Stimulated activated CD4-positive, alpha-beta T cell treated with anti-CD3 and anti-CD28 coated beads, Interleukin-15, amount 100 ng/mL, for 1 hour (primary cell): ENCODE results near the gene PSEN1.

ENCODE experiments used
- DNase-seq, 2 donors: peaks; one replicate each; pipeline ENCODE4 v3.0.0-alpha.2; 2020; ENCODE audit warnings: low read depth in 1 of 2, low spot score in 1 of 2

Gene PSEN1

DNA sequence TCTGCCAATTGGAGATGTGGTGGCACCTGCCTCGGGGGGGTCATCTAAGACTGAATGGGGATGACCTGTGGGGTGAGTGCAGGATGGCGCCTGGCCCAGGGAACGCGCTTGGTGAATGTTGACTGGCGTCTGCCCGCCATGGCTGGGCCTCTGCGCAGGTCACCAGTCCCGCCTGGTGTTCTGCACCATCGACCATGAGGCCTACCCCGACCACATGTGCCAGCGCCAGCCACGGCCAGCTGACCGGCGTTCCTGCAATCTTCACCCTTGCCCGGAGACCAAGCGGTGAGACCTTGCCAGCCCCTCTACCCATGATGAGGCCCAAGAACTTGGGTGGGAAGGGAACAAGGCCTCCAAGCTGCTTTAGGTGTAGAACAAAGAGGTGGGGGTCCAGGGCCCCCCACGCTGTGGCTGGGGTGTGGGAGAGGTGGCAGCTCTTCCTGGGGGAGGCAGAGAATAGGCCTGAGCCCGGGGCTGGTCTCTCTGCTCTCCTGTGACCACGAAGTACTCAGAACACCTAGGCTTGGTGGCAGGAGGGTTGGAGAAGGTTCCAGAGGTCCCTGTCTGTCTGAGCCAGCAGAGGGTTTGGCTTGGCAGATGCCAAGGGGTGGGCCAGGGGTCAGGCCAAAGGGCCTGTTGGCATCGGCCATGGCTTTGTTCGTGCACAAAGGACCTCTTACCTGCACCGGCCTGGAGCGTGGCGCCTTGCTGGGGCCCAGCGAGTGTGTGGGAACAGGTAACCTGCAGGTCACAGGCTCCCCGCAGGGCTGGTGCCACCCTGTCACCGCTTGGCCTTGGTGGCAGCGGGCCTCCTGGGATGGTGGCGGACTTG, 116.4 kb downstream of the PSEN1 start:
- no peak for DNase-seq

DNA sequence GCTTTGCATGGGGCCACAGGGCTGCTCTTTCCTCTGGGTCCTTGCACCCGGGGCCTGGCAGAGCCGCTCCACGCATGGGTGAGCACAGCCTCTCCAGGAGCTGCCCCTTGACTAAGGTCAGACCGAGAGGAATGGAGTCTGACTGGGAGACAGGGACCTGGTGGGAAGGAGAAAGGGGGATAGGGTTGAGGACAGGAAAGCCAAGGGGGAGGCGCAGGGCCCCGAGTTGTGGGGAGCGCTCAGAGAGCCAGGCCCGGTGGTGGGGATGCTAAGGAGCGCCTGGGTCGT, 117.0 kb downstream of the PSEN1 start:
- no peak for DNase-seq

DNA sequence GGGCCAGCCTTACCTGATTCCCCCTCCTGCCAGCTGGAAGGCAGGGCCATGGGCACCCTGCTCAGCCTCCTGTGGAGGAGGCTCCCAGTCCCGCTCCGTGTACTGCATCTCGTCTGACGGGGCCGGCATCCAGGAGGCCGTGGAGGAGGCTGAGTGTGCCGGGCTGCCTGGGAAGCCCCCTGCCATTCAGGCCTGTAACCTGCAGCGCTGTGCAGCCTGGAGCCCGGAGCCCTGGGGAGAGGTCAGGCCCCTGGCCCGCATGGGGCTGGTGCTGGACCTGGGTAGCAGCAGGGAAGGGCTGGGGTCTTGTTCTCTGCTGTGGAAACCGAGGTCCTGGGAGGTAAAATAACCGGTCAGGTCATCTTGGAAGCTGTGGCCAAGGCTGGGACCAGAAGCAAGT, 117.4 kb downstream of the PSEN1 start:
- no peak for DNase-seq

DNA sequence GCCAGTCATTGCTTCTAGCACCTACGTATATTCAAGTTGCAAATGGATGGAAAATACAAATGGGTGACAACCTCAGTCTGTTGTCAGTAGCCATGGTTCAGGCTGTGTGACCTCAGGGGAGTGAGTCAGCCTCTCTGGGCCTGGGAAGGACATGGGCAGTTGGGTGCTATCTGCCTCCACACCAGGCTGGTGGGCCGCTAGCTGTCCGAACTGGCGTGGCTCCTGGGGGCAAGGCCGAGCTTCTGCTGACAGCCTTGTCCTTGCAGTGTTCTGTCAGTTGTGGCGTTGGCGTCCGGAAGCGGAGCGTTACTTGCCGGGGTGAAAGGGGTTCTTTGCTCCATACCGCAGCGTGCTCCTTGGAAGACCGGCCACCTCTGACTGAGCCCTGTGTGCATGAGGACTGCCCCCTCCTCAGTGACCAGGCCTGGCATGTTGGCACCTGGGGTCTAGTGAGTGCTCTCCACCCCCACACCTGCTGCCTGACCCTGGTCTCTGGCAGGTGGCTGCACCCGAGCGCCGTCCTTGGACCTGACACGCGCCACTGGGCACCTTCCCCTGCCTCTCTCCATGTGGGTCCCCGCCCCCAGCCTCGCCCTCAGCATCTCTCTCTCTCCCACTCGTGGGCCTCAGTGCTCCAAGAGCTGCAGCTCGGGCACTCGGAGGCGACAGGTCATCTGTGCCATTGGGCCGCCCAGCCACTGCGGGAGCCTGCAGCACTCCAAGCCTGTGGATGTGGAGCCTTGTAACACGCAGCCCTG, 118.1 kb downstream of the PSEN1 start:
- DNase-seq = no peak

DNA sequence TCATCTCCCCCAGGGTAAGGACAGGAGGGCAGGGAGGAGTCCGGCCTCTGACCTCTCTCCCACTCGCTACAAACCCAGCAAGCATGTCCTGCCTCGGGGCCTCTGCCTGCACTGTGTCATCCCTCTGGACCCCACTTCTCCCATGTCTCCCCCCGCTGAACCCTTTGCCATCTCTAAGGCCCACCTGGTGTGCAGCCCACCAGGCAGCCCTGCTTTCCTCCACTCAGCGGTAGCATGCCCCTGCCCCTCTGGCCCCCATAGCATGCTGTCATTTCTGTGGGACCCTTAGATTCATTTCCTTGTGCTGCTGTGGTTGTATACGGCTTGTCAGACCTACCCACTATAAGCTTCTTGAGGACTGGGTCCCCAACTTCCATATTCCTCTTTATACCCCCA, 118.7 kb downstream of the PSEN1 start:
- no peak for DNase-seq

DNA sequence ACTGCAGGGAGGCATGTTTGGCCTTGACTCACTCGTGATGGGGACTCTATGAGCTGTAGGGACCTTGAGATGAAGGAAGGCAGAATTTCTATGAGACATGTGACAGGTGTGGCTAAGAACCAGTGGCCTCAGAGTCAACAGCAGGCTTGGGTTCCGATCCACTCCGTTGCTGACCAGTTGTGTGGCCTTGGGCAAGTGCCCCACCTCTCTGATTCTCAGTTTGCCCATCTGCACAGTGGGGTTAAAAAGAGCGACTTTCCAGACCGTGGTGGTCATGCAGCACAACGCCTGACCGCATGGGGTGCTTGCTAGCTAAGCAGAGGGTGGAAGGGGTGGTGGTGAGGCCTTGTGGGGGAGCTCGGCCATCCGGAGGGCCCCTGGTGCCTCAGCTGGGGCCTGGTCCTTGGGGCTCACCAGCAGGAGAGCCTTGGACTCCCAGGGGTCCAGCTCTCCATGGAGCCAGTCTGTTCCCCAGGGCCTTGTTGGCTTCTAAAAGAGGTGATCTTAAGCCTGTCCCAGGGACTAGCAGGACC, 119.5 kb downstream of the PSEN1 start:
- DNase-seq = no peak

DNA sequence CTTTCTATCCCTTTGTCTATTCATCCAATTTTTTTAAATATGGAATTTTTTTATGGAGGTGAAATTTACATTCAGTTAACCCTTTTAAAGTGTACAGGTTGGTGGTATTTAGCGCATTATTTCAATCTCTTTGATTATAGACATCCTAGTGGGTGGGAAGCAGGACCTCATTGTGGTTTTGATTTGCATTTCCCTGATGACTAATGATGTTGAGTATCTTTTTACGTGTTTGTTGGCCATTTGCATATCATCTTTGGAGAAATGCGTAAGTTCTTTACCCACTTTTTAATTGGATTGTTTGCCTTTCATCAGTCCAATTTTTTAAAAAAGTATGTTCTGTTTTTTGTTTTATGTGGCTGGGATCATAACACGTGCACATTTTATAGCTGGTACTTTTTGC, 121.8 kb downstream of the PSEN1 start:
- no peak for DNase-seq

DNA sequence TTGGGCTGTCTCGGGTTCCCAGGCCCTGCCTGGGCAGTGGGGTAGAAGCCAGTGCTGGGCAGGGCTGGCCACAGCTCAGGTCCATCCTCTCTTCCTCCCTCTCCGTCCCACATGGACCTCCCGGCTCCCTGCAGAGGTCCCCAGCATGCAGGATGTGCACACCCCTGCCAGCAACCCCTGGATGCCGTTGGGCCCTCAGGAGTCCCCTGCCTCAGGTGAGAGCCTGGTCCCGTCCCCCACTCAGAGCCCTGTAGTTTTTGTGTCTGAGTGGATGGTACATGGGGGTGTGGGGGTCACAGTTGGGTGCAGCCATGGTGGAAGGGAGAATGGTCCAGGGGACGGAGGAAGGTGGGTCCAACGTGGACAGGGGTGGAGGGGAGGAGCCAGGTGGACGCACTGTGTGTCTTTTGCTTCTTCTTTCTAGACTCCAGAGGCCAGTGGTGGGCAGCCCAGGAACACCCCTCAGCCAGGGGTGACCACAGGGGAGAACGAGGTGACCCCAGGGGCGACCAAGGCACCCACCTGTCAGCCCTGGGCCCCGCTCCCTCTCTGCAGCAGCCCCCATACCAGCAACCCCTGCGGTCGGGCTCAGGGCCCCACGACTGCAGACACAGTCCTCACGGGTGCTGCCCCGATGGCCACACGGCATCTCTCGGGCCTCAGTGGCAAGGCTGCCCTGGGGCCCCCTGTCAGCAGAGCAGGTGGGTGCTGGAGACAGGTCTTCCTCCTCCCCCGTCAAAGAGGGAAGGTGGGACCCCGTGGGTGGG, 122.7 kb downstream of the PSEN1 start:
- DNase-seq = no peak

DNA sequence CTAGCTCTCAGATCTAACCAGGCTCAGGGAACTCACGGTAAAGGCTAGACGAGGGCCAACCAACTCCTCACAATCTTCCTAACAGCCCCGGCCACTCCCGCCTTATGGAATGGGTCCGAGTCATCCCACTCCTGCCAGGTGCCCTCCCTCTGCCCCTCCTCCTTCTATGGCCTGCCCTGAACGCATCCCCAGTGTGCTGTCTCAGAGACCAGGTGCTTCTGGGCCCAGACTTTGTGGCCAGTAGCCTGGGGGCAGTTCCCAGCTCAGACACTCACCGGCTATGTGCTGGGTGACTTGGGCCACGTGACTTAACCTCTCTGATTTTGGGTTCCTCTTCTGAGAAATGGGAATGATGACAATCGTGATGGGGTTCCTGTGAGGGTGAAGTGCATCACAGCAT, 123.5 kb downstream of the PSEN1 start:
- DNase-seq = no peak

DNA sequence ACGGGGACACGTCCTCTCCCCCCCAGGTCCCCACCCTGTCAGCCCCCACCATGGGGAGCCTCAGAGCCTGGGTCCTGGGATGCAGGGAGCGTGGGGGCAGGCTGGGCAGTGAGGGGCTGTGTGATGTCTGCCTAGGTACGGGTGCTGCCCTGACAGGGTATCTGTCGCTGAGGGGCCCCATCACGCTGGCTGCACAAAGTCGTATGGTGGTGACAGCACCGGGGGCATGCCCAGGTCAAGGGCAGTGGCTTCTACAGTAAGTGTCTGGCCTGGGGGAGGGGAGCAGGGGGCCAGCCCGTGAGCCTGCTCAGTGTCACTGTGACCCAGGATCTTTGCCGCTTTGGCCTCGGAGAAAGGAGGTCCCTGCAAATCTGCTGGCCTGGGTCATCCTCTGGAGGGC, 124.3 kb downstream of the PSEN1 start:
- no peak for DNase-seq

DNA sequence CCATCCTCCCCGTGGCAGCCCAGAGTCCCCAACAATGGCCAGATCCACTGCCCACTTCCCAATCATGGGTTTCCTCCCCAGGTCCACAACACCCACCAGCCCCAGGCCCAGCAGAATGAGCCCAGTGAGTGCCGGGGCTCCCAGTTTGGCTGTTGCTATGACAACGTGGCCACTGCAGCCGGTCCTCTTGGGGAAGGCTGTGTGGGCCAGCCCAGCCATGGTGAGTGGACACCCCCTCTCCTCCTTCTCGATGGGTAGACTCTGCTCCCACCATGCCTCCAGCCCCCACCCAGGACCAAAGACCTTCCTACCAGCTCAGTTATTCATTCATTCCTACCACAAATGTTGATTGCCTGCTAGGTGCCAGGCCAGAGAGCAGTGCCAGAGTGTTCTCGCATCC, 124.8 kb downstream of the PSEN1 start:
- no peak for DNase-seq

DNA sequence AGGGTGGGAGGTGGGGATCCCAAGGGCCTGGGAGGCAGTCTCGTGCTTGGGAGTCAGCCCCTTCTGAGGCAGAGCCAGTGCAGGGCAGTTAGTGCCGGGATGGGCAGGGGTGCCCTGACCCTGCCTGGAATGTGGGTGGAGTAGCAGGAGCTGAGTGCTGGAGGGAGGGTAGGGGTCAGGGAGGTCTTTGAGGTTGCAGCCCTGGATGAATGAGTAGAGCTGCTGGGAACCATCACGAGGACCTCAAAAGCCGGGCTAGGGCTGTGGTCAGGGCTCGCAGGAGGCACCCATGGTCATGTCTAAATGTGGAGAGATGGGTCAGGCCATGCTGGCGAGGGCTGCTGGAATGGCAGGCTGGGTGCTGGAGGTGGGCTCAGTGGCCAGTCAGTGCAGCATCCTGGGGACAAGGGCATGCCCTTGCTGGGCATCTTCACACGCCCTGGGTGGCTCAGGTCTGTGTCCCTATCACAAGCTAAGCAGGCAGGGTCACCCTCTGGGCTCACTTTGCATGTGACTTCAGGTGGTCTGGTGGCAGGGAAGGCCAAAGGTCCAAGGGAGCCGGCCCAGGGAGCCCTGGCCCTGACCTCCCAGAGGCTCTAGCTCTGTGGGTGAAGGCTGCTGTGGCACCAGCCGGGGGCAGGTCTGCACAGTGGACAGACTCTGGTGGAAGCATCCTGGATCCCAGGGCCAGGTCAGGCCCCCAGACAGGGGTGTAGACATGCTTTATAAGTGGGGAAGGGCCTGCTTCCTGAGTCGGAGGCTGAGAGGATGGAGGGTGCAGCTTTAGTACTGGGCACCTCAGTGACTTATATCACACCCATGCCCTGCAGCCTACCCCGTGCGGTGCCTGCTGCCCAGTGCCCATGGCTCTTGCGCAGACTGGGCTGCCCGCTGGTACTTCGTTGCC, 125.5 kb downstream of the PSEN1 start:
- no peak for DNase-seq

DNA sequence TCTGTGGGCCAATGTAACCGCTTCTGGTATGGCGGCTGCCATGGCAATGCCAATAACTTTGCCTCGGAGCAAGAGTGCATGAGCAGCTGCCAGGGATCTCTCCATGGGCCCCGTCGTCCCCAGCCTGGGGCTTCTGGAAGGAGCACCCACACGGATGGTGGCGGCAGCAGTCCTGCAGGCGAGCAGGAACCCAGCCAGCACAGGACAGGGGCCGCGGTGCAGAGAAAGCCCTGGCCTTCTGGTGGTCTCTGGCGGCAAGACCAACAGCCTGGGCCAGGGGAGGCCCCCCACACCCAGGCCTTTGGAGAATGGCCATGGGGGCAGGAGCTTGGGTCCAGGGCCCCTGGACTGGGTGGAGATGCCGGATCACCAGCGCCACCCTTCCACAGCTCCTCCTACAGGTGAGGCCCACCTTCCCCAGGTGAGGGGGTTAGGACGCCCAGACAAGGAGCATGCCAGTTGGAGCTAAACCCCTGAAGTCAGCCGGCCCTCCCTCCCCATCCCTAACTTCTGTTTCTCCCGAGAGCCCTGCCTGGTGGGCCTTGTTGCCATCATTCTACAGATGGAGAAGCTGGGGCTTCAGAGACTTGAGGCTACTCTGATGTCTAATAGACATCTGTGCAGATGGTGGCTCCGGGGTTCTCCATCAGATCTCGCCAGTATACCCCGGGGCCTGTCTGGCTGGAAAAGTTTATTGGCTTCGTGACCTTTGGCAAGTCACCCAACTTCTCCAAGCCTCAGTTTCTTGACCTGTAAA, 126.3 kb downstream of the PSEN1 start:
- no peak for DNase-seq

DNA sequence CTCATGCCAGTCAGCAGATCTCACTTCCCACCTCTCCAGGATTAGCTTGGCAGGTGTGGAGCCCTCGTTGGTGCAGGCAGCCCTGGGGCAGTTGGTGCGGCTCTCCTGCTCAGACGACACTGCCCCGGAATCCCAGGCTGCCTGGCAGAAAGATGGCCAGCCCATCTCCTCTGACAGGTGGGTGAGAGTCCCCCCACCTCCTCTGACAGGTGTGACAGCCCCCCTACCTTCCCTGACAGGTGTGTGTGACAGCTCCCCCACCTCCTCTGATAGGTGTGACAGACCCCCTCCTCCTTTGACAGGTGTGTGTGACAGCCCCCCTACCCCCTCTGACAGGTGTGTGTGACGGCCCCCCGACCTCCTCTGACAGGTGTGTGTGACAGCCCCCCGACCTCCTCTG, 127.3 kb downstream of the PSEN1 start:
- no peak for DNase-seq

DNA sequence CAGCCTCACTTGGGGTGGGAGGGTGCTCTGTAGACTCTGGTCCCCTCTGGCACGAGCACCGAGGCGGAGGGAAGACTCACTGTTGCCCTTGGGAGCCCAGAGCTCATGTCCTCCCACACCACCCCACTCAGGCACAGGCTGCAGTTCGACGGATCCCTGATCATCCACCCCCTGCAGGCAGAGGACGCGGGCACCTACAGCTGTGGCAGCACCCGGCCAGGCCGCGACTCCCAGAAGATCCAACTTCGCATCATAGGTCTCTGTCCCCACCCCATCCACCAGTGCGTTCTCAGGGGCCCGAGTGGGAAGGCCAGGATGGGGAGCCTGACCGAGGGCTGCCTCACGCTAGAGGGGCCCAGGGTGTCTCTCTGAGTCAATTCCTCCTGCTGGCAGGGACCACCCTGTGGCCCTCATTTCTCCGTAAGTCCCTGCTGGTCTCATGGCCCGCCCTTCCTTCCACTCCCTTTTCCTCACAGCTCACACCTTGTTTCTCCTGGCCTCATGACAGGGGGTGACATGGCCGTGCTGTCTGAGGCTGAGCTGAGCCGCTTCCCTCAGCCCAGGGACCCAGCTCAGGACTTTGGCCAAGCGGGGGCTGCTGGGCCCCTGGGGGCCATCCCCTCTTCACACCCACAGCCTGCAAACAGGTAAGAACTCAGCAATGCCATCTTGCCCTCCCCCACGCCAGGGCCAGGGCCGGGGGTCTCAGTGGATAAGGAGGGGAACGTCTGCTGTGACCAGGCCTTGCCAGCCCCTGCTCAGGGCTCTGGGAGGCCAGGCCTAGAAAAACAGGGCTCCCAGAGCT, 128.0 kb downstream of the PSEN1 start:
- DNase-seq = no peak

DNA sequence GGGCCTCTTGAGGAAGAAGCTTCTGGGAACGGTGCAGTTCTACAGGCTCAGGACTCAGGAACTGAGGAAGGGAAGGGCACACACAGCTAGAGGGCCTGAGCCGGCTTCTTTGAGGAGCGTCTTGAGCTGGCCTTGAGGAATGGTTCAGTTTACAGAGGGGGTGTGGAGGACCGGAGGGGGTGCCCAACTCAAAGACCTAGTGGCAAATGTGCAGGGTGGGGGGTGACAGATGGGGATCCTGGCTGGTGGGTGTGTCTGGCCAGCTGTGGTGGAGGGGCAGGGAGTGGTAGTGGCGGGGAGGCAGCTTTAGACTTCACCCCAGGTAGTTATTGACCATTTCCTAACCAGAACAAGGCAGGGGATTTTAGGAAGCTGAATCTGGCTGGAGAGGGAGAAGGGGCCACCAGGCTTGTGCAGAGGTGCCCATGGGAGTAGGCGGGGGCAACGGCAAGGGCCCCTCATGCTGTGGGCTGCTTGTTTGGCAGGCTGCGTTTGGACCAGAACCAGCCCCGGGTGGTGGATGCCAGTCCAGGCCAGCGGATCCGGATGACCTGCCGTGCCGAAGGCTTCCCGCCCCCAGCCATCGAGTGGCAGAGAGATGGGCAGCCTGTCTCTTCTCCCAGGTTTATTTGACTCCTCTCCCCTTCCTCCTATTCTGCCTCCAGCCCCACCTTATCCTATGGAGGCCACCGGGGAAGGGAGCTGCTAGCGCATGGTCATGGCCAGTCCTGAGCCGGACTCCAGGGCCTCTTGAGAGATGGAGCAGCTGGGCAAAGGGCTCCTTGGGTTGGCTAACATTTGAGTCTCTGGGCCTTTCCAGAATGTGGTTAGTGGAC, 128.8 kb downstream of the PSEN1 start:
- DNase-seq = no peak

DNA sequence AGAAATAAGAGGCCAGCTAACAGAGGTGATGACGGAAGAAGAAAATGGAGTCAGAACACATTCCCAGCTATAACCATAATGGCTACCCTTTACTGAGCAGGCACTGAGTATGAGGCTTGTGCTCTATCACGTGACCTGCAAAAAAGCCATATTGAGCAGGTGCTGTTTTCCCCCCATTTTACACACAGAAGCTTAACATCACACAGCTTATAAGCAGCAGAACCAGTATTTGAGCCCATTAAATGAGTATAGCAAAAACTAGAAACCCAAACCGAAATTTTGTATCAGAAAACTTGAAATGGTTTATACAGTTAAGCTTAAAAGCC, 129.4 kb downstream of the PSEN1 start:
- DNase-seq = no peak

DNA sequence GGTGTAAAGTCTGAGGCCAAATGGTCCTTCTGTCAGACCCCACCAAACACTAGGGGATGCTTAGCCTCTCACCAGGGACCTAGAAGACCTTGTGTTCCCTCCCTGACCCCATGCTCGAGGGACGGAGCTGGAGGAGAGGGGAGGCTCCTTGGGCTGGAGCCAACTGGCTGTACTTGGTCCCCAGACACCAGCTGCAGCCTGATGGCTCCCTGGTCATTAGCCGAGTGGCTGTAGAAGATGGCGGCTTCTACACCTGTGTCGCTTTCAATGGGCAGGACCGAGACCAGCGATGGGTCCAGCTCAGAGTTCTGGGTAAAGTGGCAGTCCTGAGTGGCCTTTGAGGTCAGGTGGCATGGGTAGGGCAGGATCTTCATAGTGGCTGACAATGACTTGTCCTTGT, 130.0 kb downstream of the PSEN1 start:
- DNase-seq = no peak

DNA sequence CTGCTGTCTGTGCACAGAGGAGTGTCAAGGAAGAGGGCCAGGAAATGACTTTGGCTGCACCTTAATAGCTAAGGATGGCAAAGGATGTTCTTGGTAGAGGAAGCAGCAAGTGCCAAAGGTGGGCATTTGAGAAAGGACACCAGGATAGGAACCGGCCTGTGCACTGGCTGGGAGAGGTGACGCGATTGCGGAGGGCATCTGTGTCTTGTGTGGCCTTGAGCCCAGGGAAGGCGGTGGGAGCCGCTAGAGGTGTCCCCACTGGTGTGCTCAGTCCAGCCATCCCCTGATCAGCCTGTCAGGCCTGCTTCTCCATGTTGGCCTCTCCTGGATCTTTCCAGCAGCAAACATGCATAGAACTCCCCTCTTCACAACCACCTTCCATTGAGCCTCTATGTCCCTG, 131.2 kb downstream of the PSEN1 start:
- DNase-seq = no peak
